Suprapubic skin (tissue), 4 donors: ENCODE results near the gene ZBTB5.

ENCODE experiments used
- EP300 ChIP-seq: sonication (generic); formaldehyde crosslinking; IDR thresholded peaks from one replicate; pipeline ENCODE4 v1.6.1; 2017; ENCODE audit warnings: antibody characterized with exemption
- POLR2A ChIP-seq, 2 donors: fragments of 450-650 bp; IDR thresholded peaks; one replicate each; pipeline ENCODE4 v1.6.1; 2017; ENCODE audit warnings: antibody characterized with exemption in 2 of 2, mild to moderate bottlenecking in 2 of 2, moderate library complexity in 2 of 2
- POLR2AphosphoS5 ChIP-seq, 3 donors: sonication (generic); formaldehyde crosslinking; IDR thresholded peaks; one replicate each; pipeline ENCODE4 v1.6.1; 2017; ENCODE audit warnings: antibody characterized with exemption in 3 of 3
- TF ChIP-seq, protein P1 (sequence below), 2 donors: fragments of 200-600 bp in 1 of 2; fragments of 450-650 bp in 1 of 2; sonication (generic) in 1 of 2; IDR thresholded peaks; one replicate each; pipeline ENCODE4 v1.5.1; 2016 to 2019; ENCODE audit warnings: antibody characterized with exemption in 2 of 2, mild to moderate bottlenecking in 1 of 2, moderate library complexity in 1 of 2

DNA sequence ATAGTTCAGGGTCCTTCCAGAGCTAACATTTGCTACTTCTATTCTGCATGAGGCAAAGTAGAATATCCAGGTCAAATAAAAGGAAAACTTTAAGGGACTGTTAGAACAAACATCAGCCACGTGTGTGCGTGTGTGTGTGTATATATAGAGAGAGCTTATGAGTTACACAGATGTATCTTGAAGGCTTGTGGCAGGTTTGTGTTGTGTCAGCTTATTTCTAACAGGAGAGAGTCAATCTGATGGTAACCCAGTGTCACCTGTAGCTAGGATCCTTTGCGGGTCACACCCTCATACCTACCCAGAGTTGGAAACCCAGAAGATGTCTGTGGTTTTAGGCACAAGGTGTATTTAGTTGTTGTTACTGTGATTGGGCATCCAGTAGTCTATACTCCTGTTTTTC is 33.2 kb upstream of the ZBTB5 start:
- TF ChIP-seq, protein P1, sequence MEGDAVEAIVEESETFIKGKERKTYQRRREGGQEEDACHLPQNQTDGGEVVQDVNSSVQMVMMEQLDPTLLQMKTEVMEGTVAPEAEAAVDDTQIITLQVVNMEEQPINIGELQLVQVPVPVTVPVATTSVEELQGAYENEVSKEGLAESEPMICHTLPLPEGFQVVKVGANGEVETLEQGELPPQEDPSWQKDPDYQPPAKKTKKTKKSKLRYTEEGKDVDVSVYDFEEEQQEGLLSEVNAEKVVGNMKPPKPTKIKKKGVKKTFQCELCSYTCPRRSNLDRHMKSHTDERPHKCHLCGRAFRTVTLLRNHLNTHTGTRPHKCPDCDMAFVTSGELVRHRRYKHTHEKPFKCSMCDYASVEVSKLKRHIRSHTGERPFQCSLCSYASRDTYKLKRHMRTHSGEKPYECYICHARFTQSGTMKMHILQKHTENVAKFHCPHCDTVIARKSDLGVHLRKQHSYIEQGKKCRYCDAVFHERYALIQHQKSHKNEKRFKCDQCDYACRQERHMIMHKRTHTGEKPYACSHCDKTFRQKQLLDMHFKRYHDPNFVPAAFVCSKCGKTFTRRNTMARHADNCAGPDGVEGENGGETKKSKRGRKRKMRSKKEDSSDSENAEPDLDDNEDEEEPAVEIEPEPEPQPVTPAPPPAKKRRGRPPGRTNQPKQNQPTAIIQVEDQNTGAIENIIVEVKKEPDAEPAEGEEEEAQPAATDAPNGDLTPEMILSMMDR (IDR thresholded peaks at IDR 0.05) = no peak
- TF ChIP-seq EP300 = no peak
- TF ChIP-seq POLR2AphosphoS5 (IDR thresholded peaks at IDR 0.05) = no peak
- no peak for TF ChIP-seq POLR2A (IDR thresholded peaks at IDR 0.05)
